Measurements from ENCODE around the gene SFMBT1.
"Not testable (repeated sequence)": the region's sequence is repeated elsewhere in the genome, so short reads cannot be mapped to it uniquely, and the experiment has no call there.

Gene SFMBT1

DNA sequence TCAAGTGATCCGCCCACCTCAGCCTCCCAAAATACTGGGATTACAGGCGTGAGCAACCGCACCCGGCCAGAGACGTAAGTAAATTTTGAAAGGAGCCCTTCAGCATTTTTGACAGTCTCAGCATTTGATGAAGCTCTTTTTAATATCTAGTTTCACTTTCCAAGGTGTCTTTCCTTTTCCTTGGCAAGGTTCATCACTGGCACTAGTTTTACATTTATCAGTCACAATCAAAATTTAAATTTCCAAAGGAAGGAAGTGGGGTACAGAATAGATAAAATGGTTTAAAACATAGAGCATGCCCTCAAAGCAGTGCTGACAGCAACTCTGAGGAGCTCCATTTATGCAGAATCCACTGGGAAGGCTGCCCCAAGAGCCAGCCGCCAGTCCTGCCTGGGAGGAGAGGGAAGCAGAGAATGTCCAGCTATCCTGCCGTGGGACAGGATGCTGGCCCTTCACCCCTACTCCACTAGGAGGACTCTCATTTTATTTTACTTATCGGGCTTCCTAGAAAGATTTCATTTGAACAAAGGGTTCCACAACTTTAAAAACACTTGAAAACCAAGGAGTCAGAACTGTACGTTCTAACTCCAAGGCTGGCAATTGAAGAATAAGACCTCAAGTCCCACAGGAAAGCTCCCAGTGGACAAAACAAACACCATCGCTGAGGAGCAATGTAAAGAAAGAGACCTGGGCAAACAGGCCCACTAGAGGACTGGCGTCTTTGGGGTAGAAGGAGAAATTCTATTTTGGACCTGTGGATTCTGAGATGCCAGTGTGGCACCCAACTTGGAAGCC lies 9.9 kb downstream of the SFMBT1 start:
- no peak for DNase-seq (ENCODE audit: low read depth in 2 of 2)

- DNase-seq (ENCODE audit: low read depth in 2 of 2), result not testable (repeated sequence)
Observed at GRCh38 chr3:53035018-53035417, 10.9 kb downstream of the SFMBT1 start.

DNA sequence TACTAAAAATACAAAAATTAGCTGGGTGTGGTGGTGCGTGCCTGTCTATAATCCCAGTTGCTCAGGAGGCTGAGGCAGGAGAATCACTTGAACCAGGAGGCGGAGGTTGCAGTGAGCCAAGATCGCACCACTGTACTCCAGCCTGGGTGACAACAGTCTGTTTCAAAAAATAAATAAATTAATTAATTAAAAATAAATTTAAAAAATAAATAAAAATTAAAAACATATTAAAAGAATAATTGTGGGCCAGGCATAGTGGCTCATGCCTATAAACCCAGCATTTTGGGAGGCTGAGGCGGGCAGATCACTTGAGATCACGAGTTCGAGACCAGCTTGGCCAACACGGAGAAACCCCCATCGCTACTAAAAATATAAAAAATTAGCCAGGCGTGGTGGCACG lies 11.5 kb downstream of the SFMBT1 start:
- not testable (repeated sequence) for DNase-seq (ENCODE audit: low read depth in 2 of 2)

DNA sequence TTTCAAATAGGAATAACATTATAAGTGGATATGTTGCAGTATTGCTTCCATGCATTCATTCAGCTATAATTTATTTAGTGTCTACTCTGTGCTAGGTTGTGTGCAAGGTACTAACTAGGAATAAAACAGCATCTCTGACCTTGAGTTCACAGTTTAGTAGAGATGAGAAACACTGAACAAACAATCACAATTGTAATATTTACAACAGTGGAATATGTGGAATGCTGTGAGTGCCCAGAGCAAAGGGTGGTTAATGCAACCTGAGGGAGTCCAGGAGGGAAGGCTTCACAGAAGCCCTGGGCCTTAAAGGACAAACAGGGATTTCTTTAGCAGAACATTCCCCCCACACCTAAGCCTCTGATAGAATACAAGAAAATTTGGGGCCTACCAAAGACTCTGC lies 13.3 kb downstream of the SFMBT1 start:
- DNase-seq (ENCODE audit: low read depth in 2 of 2), result no peak

GRCh38 chr3:53030619-53031449 lies 15.0 kb downstream of the SFMBT1 start:
- no peak for DNase-seq (ENCODE audit: low read depth in 2 of 2)

GRCh38 chr3:53028641-53029040 lies 17.2 kb downstream of the SFMBT1 start:
- DNase-seq (ENCODE audit: low read depth in 2 of 2), result no peak

DNA sequence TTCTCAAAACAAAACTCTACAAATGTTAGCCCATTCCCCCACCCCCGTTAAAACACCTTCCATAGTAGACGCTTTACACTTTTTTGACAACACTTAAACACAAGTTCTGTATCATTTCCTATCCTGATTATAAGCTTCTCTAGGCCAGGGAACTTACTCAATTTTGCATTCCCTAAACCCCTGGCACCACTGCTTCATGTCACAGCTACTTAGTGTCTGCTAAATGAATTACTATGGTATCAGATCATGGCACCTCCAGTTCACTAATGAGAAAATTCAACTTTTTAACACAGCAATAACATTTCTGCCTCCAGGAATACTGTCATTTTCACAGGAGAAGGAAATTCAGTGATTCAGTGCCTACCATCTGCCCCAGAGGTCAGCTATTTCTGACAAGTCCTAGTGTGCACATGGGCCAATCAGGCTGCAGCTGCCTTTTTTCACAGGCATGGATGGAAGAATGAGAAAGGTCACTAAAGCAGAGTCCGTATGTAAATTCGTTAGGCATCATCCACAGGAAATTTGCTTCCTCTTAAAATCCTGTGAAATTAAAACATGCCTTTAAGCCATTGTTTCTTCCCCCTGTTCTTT lies 18.5 kb downstream of the SFMBT1 start:
- DNase-seq (ENCODE audit: low read depth in 2 of 2), result no peak

GRCh38 chr3:53026382-53027162 lies 19.3 kb downstream of the SFMBT1 start:
- DNase-seq (ENCODE audit: low read depth in 2 of 2), result no peak

- DNase-seq (ENCODE audit: low read depth in 2 of 2), result no peak
Observed at GRCh38 chr3:53024315-53024714, 21.6 kb downstream of the SFMBT1 start.

DNA sequence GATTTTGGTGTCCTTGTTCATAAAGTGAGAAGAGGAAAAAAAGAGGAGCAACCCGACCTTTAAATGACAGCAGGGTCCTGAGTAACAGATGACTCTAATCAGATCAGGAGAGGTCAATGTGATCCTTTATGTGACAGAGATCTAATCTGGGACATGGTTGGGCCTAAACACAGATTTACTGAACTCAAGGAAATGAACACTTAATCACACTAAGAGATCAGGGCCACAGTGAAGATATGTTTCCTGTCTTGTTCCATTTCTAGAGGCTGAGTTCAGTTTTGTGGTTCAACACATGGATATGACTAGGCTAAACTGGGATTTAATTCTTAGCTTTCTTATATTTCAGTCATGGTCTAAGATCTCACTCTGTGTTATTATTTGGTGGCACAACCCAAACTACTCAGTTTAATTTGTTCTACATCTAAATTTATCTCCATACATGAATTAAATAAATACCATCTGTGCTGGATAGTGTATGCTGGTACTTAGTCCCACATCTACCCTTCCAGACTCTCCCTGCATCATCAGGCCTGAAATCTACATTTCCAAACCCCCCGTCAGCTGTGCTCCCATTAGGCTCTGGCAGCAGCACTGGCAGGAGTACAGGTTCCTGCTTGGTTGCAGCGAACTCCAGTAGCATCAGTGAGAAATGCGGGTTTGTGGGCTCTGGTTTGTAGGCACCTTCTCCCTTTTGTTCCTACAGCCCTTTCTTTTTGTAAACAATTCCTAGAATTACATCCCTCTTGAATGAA lies 22.6 kb downstream of the SFMBT1 start:
- DNase-seq (ENCODE audit: low read depth in 2 of 2), result no peak

DNA sequence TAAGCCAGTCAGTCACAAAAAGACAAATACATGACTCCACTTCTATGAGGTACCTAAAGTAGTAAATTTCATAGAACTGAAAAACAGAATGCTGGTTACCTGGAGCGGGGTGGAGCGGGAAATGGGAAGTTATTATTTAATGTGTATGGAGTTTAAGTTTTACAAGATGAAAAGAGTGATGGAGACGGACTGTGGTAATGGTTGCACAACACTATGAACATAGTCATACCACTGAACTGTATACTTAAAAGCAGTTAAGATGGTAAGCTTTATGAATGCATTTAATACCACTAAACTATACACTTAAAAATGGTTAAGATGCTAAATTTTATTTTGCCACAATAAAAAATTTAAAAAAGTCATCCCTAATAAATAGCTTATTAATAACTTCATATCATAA lies 23.2 kb downstream of the SFMBT1 start:
- no peak for DNase-seq (ENCODE audit: low read depth in 2 of 2)

- DNase-seq (ENCODE audit: low read depth in 2 of 2), result no peak
Observed at GRCh38 chr3:53016236-53016635, 29.6 kb downstream of the SFMBT1 start.

- no peak for DNase-seq (ENCODE audit: low read depth in 2 of 2)
Observed at GRCh38 chr3:53011324-53011723, 34.5 kb downstream of the SFMBT1 start.

- no peak for DNase-seq (ENCODE audit: low read depth in 2 of 2)
Observed at GRCh38 chr3:53009826-53010539, 35.9 kb downstream of the SFMBT1 start.

DNA sequence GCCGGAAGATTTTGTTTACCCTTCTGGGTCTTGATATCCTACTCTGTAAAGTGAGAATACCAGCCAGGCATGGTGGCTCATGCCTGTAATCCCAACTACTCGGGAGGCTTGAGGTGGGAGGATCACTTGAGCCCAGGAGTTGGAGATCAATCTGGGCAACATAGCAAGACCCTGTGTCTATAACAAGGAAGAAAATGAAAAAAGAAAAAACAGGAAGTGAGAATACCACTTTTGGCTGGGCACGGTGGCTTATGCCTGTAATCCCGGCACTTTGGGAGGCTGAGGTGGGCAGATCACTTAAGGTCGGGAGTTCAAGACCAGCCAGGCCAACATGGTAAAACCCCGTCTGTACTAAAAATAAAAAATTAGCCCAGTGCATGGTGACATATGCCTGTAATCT lies 36.9 kb downstream of the SFMBT1 start:
- no peak for DNase-seq (ENCODE audit: low read depth in 2 of 2)

GRCh38 chr3:53005854-53006513 lies 39.9 kb downstream of the SFMBT1 start:
- no peak for DNase-seq (ENCODE audit: low read depth in 2 of 2)

DNA sequence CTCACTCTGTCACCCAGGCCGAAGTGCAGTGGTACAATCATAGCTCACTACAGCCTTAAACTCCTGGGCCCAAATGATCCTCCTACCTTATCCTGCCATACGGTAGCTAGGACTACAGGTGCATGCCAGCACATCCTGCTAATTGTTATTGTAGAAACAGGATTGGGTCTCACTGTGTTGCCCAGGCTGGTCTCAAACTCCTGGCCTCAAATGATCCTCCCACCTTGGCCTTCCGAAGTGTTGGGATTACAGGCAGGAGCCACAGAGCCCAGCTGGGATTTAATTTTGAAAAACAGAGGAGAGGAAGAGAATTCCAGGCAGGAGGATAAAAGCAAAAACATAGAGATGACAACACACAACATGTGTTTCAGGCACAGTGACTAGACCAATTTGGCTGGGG lies 40.5 kb downstream of the SFMBT1 start:
- no peak for DNase-seq (ENCODE audit: low read depth in 2 of 2)

DNA sequence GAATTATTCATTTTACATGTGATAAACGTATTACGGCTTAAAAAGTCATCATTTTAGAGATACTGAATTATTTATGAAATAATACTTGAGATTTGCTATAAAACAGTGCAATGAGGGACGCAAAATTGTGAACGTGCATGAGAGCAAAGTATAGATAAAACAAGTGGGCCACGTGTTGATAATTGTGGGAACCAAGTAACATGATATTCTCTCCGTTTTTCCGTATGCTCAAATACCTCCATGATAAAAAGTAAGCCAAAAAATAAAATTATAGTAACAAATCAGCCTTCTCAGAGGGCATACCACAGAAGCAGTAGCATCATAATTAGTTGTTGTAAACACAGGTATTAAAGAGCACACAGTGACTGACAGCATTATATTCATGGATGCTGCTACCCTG lies 42.6 kb downstream of the SFMBT1 start:
- no peak for DNase-seq (ENCODE audit: low read depth in 2 of 2)

GRCh38 chr3:52998771-52999513 lies 46.9 kb downstream of the SFMBT1 start:
- no peak for DNase-seq (ENCODE audit: low read depth in 2 of 2)

All from fibroblast of skin of left quadriceps (primary cell).